ENCODE measurements around the gene PSMA5.
"Not testable (repeated sequence)": the region's sequence is repeated elsewhere in the genome, so short reads cannot be mapped to it uniquely, and the experiment has no call there.

The PSMA5 gene

DNA sequence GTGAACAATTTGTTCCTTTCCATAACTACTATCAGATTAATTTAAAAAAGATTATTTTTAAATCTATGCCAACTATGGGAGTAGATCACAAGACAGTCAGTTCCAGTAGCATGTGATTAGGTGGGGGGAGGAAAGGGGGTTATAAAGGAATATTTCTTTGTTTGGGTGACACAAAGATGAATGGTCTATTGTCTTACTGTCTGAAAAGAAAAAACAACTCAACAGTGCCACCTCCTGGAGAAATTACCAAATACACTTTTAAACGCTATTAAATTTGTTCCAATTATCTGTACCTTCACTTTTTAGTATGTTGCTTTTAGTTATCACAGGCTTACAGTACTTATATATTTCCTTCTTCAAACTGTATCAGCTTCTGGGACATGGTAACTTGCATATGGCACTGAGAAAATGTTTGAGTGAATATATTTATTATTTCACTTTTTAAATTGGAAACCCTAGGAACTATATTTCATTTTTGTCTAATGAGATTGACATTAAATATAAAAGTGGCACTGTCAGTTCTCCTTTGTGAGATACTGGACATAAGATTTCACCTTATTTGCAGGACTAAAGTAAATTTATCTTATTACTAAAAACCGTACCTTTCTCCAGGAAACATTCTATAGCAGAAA is 26.8 kb downstream of the PSMA5 start:
- DNase-seq (ENCODE audit: extremely low read depth, low read depth) = no peak
- TF ChIP-seq CTCF (IDR thresholded peaks at IDR 0.05; ENCODE audit: low read depth, low read length) = peak; percentile 29

- no peak for TF ChIP-seq CTCF (IDR thresholded peaks at IDR 0.05; ENCODE audit: low read depth, low read length)
Measured at GRCh38 chr1:109398343-109399225, 27.7 kb downstream of the PSMA5 start.

DNA sequence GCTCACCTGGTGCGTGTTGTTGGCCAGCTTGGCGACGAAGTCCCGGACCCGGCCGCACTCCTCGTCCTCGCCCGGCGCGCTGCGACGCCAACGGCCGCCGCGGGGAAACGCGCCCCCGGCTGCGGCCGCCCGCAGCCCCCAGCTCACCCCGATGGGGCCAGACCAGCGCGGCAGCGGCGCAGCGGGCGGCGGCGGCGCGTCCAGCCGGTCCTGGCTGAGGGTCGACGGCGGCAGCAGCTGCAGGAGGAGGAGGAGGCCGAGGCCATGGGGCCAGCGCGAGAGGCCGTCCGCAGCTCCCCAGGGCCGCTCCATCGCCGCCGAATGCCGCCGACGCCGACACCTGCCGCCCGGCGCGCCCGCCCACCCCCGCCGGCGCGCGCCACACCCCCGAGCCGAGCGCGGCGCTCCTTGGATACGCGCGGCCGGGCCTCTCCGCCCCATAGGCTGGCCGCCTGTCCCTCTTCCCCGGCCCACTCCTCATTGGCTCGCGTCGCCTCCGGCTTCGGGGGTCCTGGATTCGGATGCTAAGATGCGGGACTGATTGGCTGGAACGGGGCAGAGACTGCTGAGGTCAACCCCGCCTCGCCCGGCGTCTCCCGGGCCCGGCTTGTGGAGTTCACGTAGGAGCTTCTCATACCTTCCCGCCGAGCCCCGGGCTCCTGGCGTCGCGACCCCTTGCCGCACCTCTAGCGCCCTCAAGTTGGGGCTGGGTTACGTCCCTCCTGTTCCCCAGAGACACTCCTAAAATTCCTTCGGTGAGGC is 28.5 kb downstream of the PSMA5 start, which contains the start of gene SORT1:
SORT1 (minus strand) TSS at position 338 of the 762 bp plus-strand sequence; CDS start at position 312, 26 bp downstream.
- TF ChIP-seq CTCF (IDR thresholded peaks at IDR 0.05; ENCODE audit: low read depth, low read length) = no peak

More at GRCh38 chr1:109398343-109399225, 27.7 kb downstream of the PSMA5 start:
- DNase-seq (ENCODE audit: extremely low read depth, low read depth) = no peak

GRCh38 chr1:109396871-109397580 is 29.2 kb downstream of the PSMA5 start:
- DNase-seq (ENCODE audit: extremely low read depth, low read depth) = no peak
- TF ChIP-seq CTCF (IDR thresholded peaks at IDR 0.05; ENCODE audit: low read depth, low read length) = no peak

More for the DNA sequence above, 28.5 kb downstream of the PSMA5 start, which contains the start of gene SORT1:
- DNase-seq (ENCODE audit: extremely low read depth, low read depth) = peak; percentile 34

DNA sequence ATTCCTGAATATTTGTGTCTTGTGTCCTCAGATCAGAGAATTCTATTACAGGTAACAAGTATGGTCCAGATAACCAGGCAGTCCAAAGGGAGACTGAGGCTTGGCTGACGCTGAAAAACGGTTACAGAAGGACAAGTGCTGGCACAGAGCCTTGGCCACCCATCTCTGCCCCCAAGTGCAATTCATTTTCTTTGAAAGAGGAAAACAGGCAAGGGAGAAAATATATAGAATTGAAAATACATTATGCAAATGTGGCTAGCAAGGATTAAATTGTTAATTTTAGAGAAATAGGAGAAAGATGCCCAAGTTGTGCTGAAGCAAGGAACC is 29.8 kb downstream of the PSMA5 start:
- TF ChIP-seq CTCF (IDR thresholded peaks at IDR 0.05; ENCODE audit: low read depth, low read length) = no peak
- no peak for DNase-seq (ENCODE audit: extremely low read depth, low read depth)

GRCh38 chr1:109395602-109396512 is 30.4 kb downstream of the PSMA5 start:
- TF ChIP-seq CTCF (IDR thresholded peaks at IDR 0.05; ENCODE audit: low read depth, low read length) = no peak
- no peak for DNase-seq (ENCODE audit: extremely low read depth, low read depth)

GRCh38 chr1:109395282-109395599 is 31.0 kb downstream of the PSMA5 start:
- not testable (repeated sequence) for DNase-seq (ENCODE audit: extremely low read depth, low read depth)

Measured in AG09319 (cell line).